ENCODE measurements around the gene C2CD5. TPM values are rescaled to one million over a fixed set of nuclear protein-coding genes. Genes with fewer than 3 reads are reported as not detected.

Gene C2CD5
- total RNA-seq, 2 donors from 2014 or later = 10.9 to 15.1 TPM

DNA sequence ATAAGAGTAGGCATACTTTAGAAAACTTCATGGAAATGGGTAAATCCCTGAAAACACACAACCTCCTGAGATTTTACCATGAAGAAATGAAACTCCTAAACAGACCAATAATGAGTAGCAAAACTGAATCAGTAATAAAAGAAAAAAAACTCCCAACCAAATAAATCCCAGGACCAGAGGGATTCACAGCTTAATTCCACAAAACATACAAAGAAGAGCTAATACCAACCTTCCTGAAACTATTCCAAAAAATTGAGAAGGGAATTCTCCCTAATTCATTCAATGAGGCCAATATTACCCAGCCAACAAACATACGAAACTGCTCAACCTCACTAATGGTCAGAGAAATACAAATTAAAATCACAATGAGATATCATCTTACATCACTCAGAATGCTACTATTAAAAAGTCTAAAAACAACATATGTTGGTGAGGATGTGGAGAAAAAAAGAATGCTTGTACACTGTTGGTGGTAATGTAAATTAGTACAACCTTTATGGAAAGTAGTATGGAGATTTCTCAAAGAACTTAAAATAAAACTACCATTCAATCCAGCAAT, 112.6 kb downstream of the C2CD5 start:
- TF ChIP-seq, protein P1, sequence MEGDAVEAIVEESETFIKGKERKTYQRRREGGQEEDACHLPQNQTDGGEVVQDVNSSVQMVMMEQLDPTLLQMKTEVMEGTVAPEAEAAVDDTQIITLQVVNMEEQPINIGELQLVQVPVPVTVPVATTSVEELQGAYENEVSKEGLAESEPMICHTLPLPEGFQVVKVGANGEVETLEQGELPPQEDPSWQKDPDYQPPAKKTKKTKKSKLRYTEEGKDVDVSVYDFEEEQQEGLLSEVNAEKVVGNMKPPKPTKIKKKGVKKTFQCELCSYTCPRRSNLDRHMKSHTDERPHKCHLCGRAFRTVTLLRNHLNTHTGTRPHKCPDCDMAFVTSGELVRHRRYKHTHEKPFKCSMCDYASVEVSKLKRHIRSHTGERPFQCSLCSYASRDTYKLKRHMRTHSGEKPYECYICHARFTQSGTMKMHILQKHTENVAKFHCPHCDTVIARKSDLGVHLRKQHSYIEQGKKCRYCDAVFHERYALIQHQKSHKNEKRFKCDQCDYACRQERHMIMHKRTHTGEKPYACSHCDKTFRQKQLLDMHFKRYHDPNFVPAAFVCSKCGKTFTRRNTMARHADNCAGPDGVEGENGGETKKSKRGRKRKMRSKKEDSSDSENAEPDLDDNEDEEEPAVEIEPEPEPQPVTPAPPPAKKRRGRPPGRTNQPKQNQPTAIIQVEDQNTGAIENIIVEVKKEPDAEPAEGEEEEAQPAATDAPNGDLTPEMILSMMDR (IDR thresholded peaks at IDR 0.05) = no peak
- no peak for DNase-seq (ENCODE audit: low spot score)
- Histone ChIP-seq H3K4me1 (no peaks in the 10 kb centered on the region), H3K4me3 (no peak overlapping the region), H3K36me3 (no peaks in the 10 kb centered on the region), H3K9me3 (no peaks in the 10 kb centered on the region), H3K27ac (no peak overlapping the region), H3K27me3 (no peaks in the 10 kb centered on the region)

GRCh38 chr12:22416801-22417200, 127.5 kb downstream of the C2CD5 start:
- no peak for DNase-seq (ENCODE audit: low spot score)
- TF ChIP-seq, protein P1 (IDR thresholded peaks at IDR 0.05) = no peak
- H3K4me1 ChIP-seq = peaks cover 0 to 14% of the 10 kb centered on the region in 2 donors
- peak overlapping the region in 1 of 2 donors; percentile 75 for H3K27ac ChIP-seq
- H3K27me3 ChIP-seq = no peaks in the 10 kb centered on the region
- no peak overlapping the region for H3K4me3 ChIP-seq
- no peaks in the 10 kb centered on the region for H3K9me3 ChIP-seq
- H3K36me3 ChIP-seq = no peaks in the 10 kb centered on the region

DNA sequence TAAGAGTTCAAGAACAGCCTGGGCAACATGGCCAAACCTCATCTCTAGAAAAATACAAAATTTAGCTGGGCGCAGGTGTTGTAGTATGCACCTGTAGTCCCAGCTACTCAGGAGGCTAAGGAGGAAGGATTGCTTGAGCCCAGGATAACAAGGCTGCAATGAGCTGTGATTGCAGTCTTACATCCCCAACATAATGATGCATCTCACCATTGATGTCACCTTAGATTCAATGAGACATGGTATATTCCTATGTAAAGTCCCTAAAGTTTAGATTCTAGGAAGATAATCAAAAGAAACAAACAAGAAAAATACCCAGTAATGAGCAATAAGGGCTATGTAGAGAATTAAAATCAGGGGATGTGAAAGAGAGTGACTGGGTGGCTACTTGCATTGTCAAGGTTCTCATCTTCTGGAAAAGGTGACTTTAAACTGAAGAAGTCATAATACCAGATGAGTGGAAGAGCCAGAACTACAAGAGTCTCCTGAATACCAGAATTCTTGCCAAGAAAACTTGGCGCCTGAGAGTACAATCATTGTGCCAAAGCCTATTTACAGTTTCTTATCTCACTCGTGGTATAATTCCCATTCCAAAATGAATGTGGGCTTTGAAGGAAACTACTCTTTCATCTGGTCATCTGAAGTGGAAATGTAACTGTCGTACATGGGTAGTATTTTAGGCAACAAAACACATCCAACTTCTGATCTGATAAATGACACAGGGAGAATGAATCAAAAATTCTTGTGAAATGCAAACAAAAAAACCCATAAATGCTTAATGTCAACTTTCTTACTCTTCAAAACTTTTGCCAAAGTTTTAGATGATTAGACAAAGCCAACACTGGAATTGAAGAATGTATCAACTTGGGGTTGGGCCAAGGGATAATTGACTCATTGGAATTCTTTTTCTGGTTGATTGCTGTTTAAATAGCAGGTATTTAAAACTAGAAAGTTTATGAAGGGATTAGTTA, 128.7 kb downstream of the C2CD5 start:
- TF ChIP-seq, protein P1 (IDR thresholded peaks at IDR 0.05) = no peak
- no peak for DNase-seq (ENCODE audit: low spot score)
- Histone ChIP-seq H3K27me3 (no peaks in the 10 kb centered on the region), H3K4me3 (no peak overlapping the region), H3K9me3 (no peaks in the 10 kb centered on the region), H3K4me1 (peaks cover 0 to 14% of the 10 kb centered on the region in 2 donors), H3K36me3 (no peaks in the 10 kb centered on the region), H3K27ac (peak overlapping the region; percentile 52 to 75)

DNA sequence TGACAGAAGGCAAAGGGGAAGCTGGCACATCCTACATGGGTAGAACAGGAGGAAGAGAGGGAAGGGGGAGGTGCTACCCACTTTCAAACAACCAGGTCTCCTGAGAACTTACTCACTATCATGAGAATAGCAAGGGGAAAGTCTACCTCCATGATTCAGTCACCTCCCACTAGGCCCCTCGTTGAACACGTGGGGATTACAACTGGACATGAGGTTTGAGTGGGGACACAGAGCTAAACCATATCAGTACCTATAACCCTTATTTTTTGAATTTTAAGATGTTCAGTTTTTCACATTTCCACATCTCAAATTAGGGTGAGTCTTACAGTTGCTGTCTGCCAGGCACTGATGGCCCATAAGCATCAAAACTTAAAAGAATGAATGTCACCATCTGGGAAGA, 129.6 kb downstream of the C2CD5 start:
- Histone ChIP-seq H3K27me3 (no peaks in the 10 kb centered on the region), H3K4me1 (peaks cover 0 to 14% of the 10 kb centered on the region in 2 donors), H3K27ac (peak overlapping the region in 1 of 2 donors; percentile 75), H3K36me3 (no peaks in the 10 kb centered on the region), H3K4me3 (no peak overlapping the region), H3K9me3 (no peaks in the 10 kb centered on the region)
- TF ChIP-seq, protein P1 (IDR thresholded peaks at IDR 0.05) = no peak
- no peak for DNase-seq (ENCODE audit: low spot score)

GRCh38 chr12:22413592-22413991, 130.8 kb downstream of the C2CD5 start:
- Histone ChIP-seq H3K4me1 (peaks cover 0 to 20% of the 10 kb centered on the region in 2 donors), H3K27ac (peak overlapping the region; percentile 17 to 60)

More at GRCh38 chr12:22413592-22413991, 130.8 kb downstream of the C2CD5 start:
- no peak for DNase-seq (ENCODE audit: low spot score)
- TF ChIP-seq, protein P1 (IDR thresholded peaks at IDR 0.05) = no peak
- H3K9me3 ChIP-seq = no peaks in the 10 kb centered on the region
- H3K36me3 ChIP-seq = no peaks in the 10 kb centered on the region
- H3K4me3 ChIP-seq = no peak overlapping the region
- H3K27me3 ChIP-seq = no peaks in the 10 kb centered on the region
